Measurements from ENCODE around the gene ZNF883.

ZNF883 gene

DNA sequence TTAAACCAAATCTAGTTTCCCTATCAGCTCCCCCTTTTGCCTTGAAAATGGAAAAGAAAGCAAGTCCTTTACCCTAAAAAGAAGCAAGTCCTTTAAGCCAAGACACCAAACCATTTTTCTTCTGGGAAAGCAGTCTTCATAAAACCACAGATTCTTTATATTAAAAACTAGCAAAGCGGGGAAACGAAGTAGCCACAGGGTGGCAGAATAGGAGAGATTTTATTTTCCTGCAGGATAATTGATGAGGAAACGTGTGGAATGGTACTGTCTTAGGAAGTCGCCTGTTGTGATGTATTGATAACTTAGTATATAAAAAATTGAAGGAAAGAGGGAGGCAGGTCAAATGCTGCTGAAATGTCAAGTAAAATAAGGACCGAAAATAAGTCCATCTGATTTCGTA lies 41.1 kb downstream of the ZNF883 start:
- in situ Hi-C loops (cut with HindIII; ENCODE audit: low sequenced_read_pairs), result no loop called here
- no peak for DNase-seq (ENCODE audit: low read depth)
- no peak overlapping the region for H3K4me3 ChIP-seq (ENCODE audit: low read depth, low read length)
- TF ChIP-seq, protein P1, sequence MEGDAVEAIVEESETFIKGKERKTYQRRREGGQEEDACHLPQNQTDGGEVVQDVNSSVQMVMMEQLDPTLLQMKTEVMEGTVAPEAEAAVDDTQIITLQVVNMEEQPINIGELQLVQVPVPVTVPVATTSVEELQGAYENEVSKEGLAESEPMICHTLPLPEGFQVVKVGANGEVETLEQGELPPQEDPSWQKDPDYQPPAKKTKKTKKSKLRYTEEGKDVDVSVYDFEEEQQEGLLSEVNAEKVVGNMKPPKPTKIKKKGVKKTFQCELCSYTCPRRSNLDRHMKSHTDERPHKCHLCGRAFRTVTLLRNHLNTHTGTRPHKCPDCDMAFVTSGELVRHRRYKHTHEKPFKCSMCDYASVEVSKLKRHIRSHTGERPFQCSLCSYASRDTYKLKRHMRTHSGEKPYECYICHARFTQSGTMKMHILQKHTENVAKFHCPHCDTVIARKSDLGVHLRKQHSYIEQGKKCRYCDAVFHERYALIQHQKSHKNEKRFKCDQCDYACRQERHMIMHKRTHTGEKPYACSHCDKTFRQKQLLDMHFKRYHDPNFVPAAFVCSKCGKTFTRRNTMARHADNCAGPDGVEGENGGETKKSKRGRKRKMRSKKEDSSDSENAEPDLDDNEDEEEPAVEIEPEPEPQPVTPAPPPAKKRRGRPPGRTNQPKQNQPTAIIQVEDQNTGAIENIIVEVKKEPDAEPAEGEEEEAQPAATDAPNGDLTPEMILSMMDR (IDR thresholded peaks at IDR 0.05; ENCODE audit: low read depth, low read length, missing control alignments), result no peak

DNA sequence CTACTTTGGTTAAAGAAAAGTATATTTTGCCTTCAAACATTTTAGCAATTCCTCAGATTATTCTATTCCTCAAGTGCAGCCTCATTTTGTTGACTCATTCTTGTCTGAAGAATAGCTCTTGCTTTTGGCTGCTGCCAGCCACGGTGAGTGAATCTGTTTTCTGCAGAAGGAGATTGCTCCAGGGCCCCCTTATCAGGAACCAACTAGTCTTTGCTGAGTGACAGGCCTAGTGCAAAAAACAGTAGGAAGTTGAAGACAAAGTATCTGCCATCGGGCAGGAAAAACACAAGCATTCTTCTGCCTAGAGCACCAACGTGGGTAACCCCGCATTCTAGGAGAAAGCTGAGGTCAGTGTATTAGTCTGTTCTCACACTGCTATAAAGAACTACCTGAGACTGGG lies 42.3 kb downstream of the ZNF883 start:
- in situ Hi-C loops (cut with HindIII; ENCODE audit: low sequenced_read_pairs), result no loop called here
- no peak for DNase-seq (ENCODE audit: low read depth)
- TF ChIP-seq, protein P1 (IDR thresholded peaks at IDR 0.05; ENCODE audit: low read depth, low read length, missing control alignments), result no peak
- no peak overlapping the region for H3K4me3 ChIP-seq (ENCODE audit: low read depth, low read length)

DNA sequence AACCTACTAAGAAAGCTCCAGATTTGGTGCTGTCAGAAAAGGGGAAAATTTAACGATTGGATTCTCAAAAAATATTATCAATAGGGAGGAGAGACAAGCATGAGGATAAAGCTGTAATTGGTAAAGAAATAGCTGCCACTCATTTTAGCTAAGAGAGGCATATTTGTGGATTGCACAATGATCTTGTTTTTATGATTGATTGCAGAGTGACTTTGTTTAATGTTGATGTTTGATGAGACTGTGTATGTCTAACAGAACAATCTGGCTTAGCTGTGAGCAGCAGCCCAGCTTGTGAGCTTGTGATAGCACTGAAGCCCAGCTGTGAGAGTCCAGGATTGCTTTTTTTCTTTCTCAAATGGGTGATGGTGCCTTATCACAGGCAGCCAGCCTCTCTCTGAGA lies 56.4 kb downstream of the ZNF883 start:
- H3K4me3 ChIP-seq (ENCODE audit: low read depth, low read length), result no peak overlapping the region
- TF ChIP-seq, protein P1 (IDR thresholded peaks at IDR 0.05; ENCODE audit: low read depth, low read length, missing control alignments), result no peak
- no peak for DNase-seq (ENCODE audit: low read depth)
- in situ Hi-C loops (cut with HindIII; ENCODE audit: low sequenced_read_pairs), result no loop called here

DNA sequence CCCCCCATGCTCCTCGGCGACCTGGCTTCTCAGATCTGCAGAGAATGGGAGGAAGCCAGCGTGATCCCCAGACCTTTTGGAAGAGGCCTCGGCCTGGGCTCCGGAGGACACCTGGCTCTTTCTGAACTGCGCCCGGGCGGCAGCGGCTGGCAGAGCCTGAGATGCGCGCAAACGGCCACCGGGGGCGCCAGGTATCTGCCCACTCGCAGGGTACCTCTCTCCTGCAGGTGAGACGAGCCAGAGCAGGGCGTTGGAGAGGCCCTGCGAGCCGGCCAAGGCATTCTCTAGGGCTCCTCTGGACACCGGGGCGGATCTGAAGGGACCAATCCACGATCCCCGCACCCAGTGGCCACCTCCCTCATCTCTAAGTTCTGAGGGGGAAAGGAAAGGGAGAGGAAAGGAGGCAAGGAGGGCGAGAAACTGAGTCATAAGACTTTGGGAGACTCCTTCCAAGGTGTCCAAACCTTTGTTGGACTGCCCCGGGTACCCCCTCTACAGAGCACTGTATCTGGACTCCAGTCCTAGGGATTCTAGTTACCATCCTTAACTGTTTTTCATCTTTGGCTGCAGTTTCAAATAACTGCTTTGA lies 66.3 kb downstream of the ZNF883 start:
- TF ChIP-seq, protein P1 (IDR thresholded peaks at IDR 0.05; ENCODE audit: low read depth, low read length, missing control alignments), result no peak
- in situ Hi-C loops (cut with HindIII; ENCODE audit: low sequenced_read_pairs), result no loop called here
- no peak overlapping the region for H3K4me3 ChIP-seq (ENCODE audit: low read depth, low read length)
- no peak for DNase-seq (ENCODE audit: low read depth)

DNA sequence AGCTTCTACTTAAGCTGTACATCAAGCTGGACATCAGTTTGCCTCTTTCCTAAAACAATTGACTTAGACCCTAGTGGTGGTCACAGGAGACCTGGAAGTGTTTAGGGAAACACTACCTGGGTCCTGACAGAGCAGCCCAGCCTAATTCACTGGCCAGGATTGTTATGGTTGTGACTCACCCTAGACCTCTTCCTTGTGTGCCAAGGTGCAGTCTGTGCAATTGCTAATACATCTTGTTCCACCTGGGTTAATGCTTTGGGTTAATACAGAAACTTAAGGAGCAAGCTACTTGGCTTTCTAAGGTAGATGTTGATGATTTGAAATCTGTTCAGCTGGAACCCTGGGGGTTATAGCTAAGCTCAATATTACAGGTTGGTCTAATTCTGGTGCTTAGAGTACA lies 72.6 kb downstream of the ZNF883 start:
- in situ Hi-C loops (cut with HindIII; ENCODE audit: low sequenced_read_pairs), result no loop called here
- no peak overlapping the region for H3K4me3 ChIP-seq (ENCODE audit: low read depth, low read length)
- TF ChIP-seq, protein P1 (IDR thresholded peaks at IDR 0.05; ENCODE audit: low read depth, low read length, missing control alignments), result no peak
- DNase-seq (ENCODE audit: low read depth), result no peak

DNA sequence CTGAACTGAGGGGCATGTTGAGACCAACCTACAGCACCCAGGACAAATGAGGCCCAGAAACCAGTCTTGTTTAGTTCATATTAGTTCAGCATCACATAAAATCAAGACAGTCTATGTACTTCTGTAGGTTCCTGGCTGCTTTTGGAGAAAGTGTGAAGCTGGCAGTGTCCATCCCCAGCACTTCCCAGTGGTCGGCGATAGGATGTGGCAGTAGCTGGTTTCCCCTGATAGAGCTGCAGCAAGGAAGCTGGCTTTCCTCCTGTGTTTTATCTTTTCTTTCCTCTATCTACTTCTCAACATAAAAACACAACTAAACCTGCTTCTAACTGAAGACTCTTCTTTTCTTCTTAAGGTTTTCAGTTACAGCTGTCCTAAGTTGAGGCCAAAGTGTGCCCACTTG lies 78.3 kb downstream of the ZNF883 start:
- H3K4me3 ChIP-seq (ENCODE audit: low read depth, low read length), result no peak overlapping the region
- in situ Hi-C loops (cut with HindIII; ENCODE audit: low sequenced_read_pairs), result no loop called here
- DNase-seq (ENCODE audit: low read depth), result no peak
- TF ChIP-seq, protein P1 (IDR thresholded peaks at IDR 0.05; ENCODE audit: low read depth, low read length, missing control alignments), result no peak

All from astrocyte of the cerebellum (primary cell).